Erythroblast (primary cell): Measurements from ENCODE around the gene CEACAM8.

ENCODE experiments used
- GATA1 ChIP-seq: IDR thresholded peaks from 2 replicates; pipeline ENCODE4 v1.6.1; 2011; ENCODE audit warnings: low read depth, mild to moderate bottlenecking, control low read depth, low read length, moderate library complexity
- POLR2A ChIP-seq: IDR thresholded peaks from 2 replicates; pipeline ENCODE4 v1.6.1; 2011; ENCODE audit warnings: mild to moderate bottlenecking, low read length

DNA sequence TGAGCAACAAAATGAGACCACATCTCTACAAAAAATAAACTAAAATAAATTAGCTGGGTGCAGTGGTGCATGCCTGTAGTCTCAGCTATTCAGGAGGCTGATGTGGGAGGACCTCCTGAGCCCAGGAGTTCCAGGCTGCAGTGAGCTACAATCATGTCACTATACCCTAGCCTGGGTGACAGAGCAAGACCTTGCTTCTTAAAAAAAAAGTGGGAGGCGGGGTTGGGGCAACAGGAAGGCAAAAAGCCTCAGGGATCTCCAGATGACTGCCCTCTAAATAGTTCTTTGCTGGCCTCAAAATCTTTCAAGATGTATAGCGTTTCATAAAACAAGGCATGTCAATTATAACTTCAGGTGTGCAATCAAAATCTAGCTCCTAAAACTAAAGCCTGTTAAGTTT is 18.5 kb downstream of the CEACAM8 start:
- TF ChIP-seq POLR2A (no peak), GATA1 (no peak)
